ENCODE results near the gene PRPSAP1. TPM values are rescaled to one million over a fixed set of nuclear protein-coding genes. Genes with fewer than 3 reads are reported as not detected.
A peak's percentile ranks its signal among the peaks of the same experiment; 100 is the strongest.
"Not testable (repeated sequence)": the region's sequence is repeated elsewhere in the genome, so short reads cannot be mapped to it uniquely, and the experiment has no call there.

The PRPSAP1 gene
- total RNA-seq, 1 donor: 39.6 TPM

DNA sequence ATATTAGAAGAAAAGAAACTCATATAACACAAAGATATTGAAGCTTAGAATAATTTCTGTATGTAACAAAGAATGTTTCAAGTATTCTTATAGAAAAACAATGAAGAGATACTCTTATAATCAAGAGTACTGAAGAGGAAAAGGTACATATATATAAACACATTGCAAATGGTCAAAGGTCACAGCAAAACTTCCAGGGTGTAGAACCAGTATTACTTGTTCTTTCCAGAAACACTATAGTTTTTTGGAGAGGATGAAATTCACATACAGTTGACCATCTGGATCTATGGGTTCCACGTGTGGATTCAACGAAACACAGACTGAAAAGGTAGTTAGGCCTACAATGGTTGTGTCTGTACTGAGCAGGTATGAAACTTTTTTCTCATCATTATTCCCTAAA lies 22.6 kb downstream of the PRPSAP1 start:
- no peak for DNase-seq (ENCODE audit: low read depth in 2 of 3, low spot score in 2 of 3)

DNA sequence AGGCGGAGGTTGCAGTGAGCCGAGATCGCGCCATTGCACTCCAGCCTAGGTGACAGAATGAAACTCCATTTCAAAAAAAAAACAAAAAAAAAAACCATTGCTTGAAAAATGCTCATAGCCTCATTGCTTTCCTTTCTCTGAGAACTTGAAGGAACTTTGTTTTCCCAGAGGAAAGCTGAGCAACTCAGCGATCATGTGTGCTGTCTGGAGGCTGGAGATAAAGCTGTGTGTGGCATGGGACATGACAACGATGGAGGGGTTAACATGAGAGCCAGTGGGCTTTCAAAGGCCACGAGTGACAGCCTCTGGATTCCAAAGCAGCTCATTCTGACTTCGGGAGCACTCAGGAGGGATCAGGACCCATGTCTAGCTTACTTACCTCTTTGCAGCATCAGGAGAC lies 24.1 kb downstream of the PRPSAP1 start:
- no peak for DNase-seq (ENCODE audit: low read depth in 2 of 3, low spot score in 2 of 3)

DNA sequence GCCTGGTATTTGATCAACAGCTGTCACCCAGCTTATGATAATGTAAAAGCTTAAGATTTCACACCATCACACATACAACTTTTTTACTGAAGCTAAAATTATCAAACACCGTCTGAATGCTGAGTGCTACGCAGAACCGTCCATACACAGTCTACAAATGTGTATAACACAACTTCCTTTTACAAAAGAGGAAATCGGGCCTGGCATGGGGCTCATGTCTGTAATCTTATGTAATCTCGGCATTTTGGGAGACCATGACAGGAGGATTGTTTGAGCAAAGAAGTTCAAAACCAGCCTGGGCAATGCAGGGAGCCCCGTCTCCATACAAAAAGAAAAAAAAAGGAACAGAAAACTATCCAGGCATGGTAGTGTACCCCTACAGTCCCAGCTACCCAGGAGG lies 26.0 kb downstream of the PRPSAP1 start:
- peak in 1 of 3 donors; percentile 17 for DNase-seq (ENCODE audit: low read depth in 2 of 3, low spot score in 2 of 3)

DNA sequence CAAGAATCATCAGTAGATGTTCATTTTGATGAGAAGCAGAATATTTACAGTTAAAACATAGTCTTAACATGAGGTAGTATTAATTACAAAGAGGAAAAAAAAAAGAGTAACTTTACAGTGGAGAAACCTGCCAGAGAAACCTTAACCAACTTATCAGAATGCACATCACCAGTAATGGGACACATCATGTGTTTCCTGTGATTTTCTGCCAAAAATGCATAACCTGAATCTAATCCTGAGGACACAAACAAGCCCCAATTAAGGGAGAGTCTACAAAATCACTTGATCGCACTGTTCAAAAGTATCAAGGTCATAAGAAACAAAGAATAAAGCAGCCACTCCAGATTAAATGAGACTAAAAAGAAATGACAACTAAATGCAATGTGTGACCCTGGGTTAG lies 27.4 kb downstream of the PRPSAP1 start:
- no peak for DNase-seq (ENCODE audit: low read depth in 2 of 3, low spot score in 2 of 3)

DNA sequence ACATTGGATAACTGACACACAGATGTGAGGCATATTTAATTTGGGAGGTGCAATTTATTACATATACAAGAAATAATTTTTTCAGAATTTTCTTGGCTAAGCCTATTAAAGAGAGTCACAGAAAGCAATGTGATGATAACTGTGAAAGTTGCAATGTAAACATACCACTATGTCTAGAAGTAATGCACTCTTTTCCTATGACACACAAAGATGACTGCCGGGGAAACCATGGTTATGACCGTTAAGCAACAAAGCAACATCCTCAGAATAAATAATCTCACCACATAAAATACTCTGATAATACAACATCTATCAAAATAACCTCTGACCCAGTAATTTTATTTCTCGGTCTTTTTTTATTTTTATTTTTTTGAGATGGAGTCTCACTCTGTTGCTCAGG lies 35.1 kb downstream of the PRPSAP1 start:
- DNase-seq (ENCODE audit: low read depth in 2 of 3, low spot score in 2 of 3): no peak

DNA sequence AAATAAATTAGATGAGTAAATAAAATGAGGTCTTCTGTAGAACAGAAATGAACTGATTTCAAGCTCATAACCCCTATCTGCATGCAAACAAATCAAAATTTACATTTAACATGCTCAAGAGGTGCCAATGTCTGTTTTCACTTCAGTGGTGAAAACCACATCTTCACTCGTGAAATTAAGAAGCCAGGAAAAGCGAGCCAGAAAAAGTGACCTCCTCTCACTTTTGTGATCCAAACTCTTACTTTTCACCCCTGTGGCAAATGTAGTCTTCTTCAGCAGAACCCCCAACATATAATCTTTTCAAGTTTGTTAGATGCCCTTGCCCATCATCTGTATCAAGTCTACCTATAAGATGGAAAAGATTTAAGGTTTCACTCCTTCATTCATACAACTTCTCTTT lies 36.2 kb downstream of the PRPSAP1 start:
- no peak for DNase-seq (ENCODE audit: low read depth in 2 of 3, low spot score in 2 of 3)

DNA sequence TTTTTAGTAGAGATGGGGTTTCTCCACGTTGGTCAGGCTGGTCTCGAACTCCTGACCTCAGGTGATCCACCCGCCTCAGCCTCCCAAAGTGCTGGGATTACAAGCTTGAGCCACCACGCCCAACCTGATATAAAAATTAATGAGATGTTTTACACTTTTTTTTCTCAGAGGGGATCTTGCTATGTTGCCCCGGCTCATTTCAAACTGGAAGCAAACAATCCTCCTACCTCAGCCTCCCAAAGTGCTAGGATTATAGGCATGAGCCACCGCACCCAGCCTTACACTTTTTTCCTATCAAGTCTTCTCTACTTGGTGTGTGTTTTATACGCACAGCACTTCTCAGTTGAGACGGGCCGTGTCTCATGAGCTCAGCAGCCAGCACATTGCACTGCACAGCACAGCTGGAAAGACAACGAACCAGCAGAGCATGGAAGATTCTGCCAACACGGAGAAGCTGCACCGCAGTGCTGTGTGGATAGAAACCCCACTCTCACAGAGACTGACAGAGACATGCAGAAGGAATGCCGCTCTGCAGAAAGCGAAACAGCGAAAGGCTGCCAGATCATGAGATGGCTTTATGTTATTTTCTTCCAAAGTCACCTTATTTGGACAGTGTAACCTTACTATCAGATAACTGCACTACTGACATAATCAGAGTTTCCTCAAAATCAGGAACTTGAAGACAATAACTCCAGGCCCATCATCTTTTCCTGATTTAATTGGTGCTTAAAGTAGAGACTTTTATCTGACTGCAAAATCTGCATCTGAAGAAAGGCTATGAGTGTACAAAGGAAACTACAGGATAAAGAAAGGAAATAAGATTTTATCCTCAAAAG lies 39.1 kb downstream of the PRPSAP1 start:
- DNase-seq (ENCODE audit: low read depth in 2 of 3, low spot score in 2 of 3): no peak

DNA sequence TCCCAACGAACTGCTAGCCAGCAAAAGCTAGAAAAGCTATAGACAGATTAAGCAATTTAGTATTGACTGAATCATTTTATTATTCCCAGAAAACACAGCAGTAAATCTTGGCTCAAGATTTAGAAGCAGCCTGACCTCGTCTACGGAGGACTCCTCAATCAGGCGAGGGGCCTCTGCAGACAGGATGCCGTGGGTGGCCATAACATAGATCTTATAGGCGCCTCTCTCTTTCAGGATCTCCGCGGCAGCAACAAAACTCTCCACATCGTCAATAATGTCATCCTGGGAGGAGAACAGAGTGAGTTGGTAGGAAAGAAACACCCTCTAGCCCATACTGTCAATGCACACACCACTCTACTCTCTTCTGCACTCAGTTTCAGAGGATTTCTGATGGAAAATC lies 41.0 kb downstream of the PRPSAP1 start:
- no peak for DNase-seq (ENCODE audit: low read depth in 2 of 3, low spot score in 2 of 3)

DNA sequence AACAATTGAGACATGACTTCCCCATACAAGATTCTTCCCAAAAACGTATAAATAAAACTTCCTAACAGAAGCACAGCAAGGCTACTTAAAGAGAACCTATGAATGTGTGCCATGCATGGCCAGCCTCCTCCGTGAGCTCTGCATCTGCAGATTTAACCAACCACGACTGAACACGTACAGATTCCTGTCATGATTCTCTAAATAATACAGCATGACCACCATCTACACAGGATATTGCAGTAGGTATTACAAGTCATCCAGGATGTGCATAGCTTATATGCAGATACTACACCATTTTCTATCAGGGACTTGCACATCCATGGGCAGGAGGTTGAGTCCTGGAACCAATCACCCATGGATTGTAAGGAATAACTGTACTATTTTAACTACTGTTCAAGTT lies 44.3 kb downstream of the PRPSAP1 start:
- no peak for DNase-seq (ENCODE audit: low read depth in 2 of 3, low spot score in 2 of 3)

DNA sequence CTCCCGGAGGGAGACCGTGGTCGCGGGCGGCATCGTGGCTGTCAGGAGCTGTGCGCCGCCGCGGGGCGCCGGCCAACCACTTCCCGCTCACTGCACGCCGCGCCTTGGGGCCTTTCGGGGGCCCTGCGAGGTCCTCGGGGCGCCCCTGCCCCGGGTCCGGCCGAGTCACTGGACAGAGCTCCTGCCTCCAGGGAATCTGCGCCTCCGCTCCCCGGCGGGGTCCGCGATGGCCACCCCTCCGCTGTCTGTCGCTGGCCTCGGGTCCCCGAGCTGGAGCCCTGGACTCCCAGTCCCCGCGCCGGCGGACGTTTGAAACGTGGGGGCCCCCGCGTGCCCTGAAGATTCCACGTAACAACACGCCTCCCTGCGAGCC lies 45.8 kb downstream of the PRPSAP1 start, which contains the start of gene QRICH2:
Gene QRICH2, minus strand, starts transcription at position 311 of the 373 bp plus-strand sequence. Its CDS starts 278 bp downstream, at position 33.
- DNase-seq (ENCODE audit: low read depth in 2 of 3, low spot score in 2 of 3): no peak

DNA sequence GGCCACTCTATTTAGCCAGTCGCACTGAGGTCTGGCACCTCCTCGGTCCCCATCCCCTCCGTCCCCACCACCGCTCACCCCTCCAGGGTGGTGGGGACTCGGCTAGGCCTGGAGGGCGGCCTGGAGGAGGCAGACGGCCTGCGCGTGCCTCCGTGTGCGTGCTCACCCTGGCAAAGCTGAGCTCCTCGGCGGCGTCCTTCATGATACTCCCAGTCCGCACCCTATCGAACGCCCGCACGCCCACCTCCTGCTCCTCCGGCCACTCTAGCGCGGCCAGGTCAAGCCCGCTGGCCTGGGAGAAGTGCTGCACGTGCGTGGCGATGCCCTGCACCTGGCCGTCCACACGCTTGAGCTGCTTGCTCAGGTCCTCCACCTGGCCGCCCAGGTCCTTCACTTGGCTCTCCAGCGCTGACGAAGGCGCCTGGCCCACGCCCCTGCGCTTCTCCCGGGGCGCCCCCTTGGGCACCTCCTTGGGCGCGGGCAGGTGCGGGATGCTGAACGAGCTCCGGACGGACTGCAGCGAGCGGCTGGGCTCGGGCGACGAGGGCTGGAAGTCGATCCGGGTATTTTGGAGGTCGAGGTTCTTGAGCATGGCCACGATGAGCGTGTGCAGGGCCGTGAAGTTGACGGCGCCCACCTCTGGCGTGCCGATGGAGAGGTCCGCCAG lies 46.3 kb downstream of the PRPSAP1 start:
- no peak for DNase-seq (ENCODE audit: low read depth in 2 of 3, low spot score in 2 of 3)

DNA sequence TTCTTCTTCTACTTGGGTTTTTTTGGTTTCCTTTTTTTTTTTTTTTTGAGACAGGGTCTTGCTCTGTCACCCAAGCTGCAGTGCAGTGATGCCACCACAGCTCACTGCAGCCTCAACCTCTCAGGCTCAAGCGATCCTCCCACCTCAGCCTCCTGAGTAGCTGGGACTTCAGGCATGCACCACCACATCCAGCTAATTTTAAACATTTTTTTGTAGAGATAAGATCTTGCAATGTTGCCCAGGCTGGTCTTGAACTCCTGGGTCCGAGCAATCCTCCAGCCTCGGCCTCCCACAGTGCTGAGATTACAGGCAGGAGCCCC lies 48.6 kb downstream of the PRPSAP1 start:
- not testable (repeated sequence) for DNase-seq (ENCODE audit: low read depth in 2 of 3, low spot score in 2 of 3)

DNA sequence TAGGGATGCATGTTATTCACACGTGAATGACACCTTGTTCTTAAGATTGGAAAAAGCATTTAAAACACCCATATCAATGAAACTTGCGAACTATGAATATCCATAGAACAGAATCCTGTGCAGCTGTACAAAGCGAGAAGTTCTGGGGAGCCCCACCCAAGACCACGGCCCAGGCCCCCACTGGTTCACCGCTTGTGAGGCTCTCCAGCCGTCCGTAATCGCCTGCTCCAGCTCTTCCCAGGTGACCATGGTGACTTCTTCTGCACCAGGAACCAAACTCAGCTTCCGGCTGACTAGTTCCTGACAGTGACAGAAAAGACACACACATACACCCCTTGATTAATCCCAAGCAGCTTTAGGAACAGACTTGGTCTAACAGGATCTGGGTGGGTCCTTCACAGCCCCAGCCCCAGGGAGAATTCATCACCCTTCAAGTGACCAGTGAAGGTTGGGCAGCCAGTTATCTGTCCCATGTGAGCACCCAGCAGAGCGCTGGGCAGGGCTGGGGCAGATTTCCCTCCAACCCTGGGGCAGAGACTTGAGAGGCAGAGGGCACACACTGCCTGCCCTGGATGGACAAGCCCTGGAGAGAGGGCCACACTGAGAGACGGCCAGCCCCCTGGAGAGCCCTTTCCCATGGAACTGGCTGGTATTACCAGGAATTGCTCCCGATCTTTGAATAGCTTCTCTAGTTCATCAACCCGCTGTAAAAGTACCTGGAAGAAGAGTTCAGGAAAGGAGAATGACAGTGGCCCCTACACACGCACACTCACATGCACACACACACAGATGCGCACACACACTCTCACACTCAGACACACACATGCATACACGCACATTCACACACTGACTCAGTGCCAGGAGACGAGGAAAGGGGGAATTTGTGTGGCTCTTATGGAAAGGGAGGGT lies 49.2 kb downstream of the PRPSAP1 start:
- no peak for DNase-seq (ENCODE audit: low read depth in 2 of 3, low spot score in 2 of 3)

DNA sequence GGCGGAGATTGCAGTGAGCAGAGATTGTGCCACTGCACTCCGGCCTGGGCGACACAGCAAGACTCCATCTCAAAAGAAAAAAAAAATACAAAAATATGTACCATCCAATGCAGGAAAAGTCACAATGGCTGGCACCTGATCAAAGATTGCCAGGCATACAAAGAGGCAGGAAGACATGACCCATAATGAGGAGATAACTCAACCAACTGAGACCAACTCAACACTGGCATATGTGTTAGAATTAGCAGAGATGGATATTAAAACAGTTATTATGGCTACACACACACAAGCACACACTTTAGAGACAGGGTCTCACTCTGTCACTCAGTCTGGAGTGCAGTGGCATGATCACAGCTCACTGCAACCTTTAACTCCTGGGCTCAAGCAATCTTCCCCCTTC lies 56.3 kb downstream of the PRPSAP1 start:
- no peak for DNase-seq (ENCODE audit: low read depth in 2 of 3, low spot score in 2 of 3)

DNA sequence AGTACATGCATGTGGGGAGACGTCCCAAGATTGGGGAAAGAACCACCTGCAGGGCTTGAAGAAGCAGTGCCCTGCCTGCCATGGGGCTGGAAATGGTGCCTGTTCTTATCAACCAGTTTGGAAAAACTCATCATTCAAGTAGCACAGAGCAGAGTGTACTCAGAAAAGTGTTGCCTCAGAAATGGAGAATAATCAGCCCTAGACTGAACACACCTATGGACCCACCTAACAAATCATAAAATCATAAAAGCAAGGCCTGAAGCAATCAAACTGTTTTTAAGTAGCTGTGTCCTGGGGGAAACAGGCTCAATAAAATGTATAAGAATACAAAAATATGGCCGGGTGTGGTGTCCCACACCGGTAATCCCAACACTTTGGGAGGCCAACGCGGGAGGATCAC lies 56.8 kb downstream of the PRPSAP1 start:
- DNase-seq (ENCODE audit: low read depth in 2 of 3, low spot score in 2 of 3): no peak

DNA sequence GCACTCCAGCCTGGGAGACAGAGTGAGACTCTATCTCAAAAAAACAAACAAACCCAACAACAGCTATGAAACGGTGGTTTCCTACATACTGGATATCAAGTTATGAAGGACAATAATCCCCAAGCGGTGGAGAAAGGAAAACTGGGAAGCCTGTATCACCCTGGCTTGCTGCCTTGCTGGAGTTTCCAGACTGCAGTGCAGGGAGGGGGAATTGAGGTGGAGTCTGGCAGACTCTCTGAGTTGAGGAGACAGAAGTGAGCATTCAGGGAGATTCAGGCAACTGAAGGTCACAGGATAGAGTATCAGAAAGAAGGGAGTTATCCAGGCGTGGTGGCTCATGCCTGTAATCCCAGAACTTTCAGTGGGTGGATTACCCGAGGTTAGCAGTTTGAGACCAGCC lies 57.5 kb downstream of the PRPSAP1 start:
- no peak for DNase-seq (ENCODE audit: low read depth in 2 of 3, low spot score in 2 of 3)

DNA sequence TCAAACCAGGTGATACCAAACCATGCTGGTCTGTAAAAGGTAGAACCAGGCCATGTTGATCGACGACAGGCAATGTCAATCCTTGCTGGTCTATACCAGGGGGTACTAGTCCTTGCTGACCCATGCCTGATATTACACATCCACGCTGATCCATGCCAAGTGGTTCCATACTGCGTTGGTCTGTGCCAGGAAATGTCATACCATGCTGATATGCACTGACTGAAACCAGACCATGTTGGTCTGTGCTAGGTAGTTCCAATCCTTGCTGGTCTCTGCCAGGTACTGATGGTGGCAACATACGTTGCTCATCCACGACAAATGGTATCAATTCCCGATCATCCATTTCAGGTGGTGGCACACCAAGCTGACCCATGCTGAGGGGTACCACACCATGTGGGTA lies 60.6 kb downstream of the PRPSAP1 start:
- DNase-seq (ENCODE audit: low read depth in 2 of 3, low spot score in 2 of 3): no peak

DNA sequence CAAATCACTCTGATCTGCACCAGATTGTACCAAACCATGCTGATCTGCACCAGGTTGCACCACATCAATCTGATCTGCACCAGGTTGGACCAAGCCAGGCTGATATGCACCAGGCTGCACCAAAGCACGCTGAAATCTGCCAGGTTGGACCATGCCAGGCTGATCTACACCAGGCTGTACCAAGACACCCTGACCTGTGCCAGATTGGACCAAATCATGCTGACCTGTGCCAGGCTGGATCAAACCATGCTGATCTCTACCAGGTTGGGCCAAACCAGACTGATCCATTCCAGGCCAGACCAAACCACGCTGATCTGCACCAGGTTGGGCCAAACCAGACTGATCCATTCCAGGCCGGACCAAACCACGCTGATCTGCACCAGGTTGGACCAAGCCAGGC lies 61.1 kb downstream of the PRPSAP1 start:
- no peak for DNase-seq (ENCODE audit: low read depth in 2 of 3, low spot score in 2 of 3)

DNA sequence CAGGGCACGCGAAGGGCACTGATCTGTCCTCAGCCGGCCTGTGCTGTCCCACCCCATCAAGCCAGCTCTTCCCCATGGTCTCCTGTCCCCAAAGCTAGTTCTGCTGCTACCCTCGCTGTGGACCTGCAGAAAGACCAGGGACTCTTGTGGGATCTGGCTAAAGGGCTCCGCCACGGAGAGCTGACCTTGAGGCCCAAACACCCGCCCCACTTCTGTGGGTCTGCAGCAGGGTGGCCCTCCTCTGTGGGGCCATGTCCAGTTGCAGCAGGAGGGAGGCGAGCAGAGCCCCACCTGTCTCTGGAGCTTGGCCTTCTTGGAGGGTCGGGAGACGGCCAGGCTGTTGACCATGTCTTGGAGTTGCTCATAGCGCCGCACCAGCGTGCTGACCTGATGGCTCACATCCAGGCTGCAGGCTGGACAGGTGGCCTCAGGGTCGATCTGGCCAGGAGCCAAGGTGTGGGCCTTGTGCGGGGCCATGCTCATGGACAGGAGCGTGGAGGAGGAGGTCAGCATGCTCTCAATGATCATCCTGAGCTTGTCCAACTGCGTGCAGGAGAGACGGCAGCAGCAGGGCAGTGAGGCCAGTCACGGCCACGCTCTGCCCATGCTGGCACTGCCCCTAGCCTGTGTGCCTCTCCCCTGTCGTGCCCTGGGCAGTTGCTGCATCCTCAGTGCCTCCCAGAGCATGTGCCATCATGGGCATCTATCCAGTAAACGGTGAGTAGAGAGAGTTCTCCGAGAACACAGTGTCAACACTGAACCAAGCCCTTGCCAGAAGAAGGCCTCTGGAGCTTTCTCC lies 71.9 kb downstream of the PRPSAP1 start:
- no peak for DNase-seq (ENCODE audit: low read depth in 2 of 3, low spot score in 2 of 3)

DNA sequence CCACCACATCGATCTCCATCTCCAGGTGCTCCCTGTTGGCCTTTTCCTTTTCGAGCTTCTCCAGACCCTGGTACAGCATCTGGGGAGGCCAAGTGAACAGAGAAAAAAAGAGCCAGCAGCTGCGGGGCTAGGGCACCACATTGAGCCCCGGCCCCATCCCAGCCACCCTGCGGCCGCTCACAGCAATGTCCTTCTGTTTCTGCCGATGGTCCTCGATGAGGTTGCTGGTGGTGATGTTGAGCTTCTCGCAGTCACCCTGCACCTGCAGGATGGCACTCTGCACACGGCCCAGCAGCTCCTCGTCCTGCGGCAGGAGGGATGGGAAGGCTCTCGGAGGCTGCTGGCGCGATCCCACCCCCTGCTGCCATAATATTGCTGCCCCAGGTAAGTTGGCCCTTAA lies 73.1 kb downstream of the PRPSAP1 start:
- no peak for DNase-seq (ENCODE audit: low read depth in 2 of 3, low spot score in 2 of 3)
